ENCODE data around the gene UGT1A6. TPM values are rescaled to one million over a fixed set of nuclear protein-coding genes. Genes with fewer than 3 reads are reported as not detected.

UGT1A6 gene
- polyA plus RNA-seq, 3 donors from 2014 or later = not detected

GRCh38 chr2:233772153-233772552, 79.5 kb downstream of the UGT1A6 start:
- Mint-ChIP-seq H3K9me3 (peaks cover 0 to 8% (median 0%) of the 10 kb centered on the region in 6 donors), H3K27ac (no peak overlapping the region), H3K4me3 (no peak overlapping the region), H3K27me3 (ENCODE audit: low read depth in 3 of 3) (peaks cover 0 to 12% (median 8%) of the 10 kb centered on the region in 3 donors), H3K36me3 (peaks cover 0 to 4% (median 0%) of the 10 kb centered on the region in 3 donors), H3K4me1 (no peaks in the 10 kb centered on the region)
- DNase-seq = no peak

- H3K4me1 Mint-ChIP-seq = no peaks in the 10 kb centered on the region
- no peak overlapping the region for H3K27ac Mint-ChIP-seq
- no peak overlapping the region for H3K4me3 Mint-ChIP-seq
- DNase-seq = no peak
- peaks cover 0 to 12% (median 8%) of the 10 kb centered on the region in 3 donors for H3K27me3 Mint-ChIP-seq (ENCODE audit: low read depth in 3 of 3)
- peaks cover 0 to 8% (median 0%) of the 10 kb centered on the region in 6 donors for H3K9me3 Mint-ChIP-seq
- peaks cover 0 to 4% (median 0%) of the 10 kb centered on the region in 3 donors for H3K36me3 Mint-ChIP-seq
Measured at GRCh38 chr2:233772583-233772982, 79.9 kb downstream of the UGT1A6 start.

GRCh38 chr2:233773854-233774253, 81.2 kb downstream of the UGT1A6 start:
- Mint-ChIP-seq H3K4me3 (no peak overlapping the region), H3K4me1 (no peaks in the 10 kb centered on the region), H3K27me3 (ENCODE audit: low read depth in 3 of 3) (peaks cover 3 to 20% (median 8%) of the 10 kb centered on the region in 3 donors), H3K9me3 (peaks cover 0 to 8% (median 0%) of the 10 kb centered on the region in 6 donors), H3K36me3 (peaks cover 0 to 4% (median 0%) of the 10 kb centered on the region in 3 donors), H3K27ac (no peak overlapping the region)
- DNase-seq = no peak

GRCh38 chr2:233775414-233775813, 82.7 kb downstream of the UGT1A6 start:
- H3K27me3 Mint-ChIP-seq (ENCODE audit: low read depth in 3 of 3) = peaks cover 3 to 18% (median 9%) of the 10 kb centered on the region in 3 donors
- no peak overlapping the region for H3K4me3 Mint-ChIP-seq
- H3K4me1 Mint-ChIP-seq = no peaks in the 10 kb centered on the region
- H3K9me3 Mint-ChIP-seq = peaks cover 0 to 8% (median 0%) of the 10 kb centered on the region in 6 donors
- DNase-seq = no peak
- no peak overlapping the region for H3K27ac Mint-ChIP-seq
- H3K36me3 Mint-ChIP-seq = peaks cover 0 to 4% (median 0%) of the 10 kb centered on the region in 3 donors

GRCh38 chr2:233778030-233778429, 85.3 kb downstream of the UGT1A6 start, which contains the start of gene MROH2A:
Gene MROH2A (plus strand): TSS chr2:233778330. CDS start chr2:233779359, 1,029 bp downstream.
- Mint-ChIP-seq H3K4me3 (no peak within 1 kb of the TSS), H3K36me3 (peaks cover 0 to 4% (median 0%) of the 10 kb centered on the region in 3 donors), H3K27me3 (ENCODE audit: low read depth in 3 of 3) (peaks cover 3 to 12% (median 5%) of the 10 kb centered on the region in 3 donors), H3K27ac (no peak within 1 kb of the TSS), H3K9me3 (peaks cover 0 to 8% (median 0%) of the 10 kb centered on the region in 6 donors), H3K4me1 (no peaks in the 10 kb centered on the region)
- DNase-seq = no peak

GRCh38 chr2:233779722-233780121, 87.0 kb downstream of the UGT1A6 start:
- peaks cover 0 to 4% (median 0%) of the 10 kb centered on the region in 3 donors for H3K36me3 Mint-ChIP-seq
- H3K4me1 Mint-ChIP-seq = no peaks in the 10 kb centered on the region

GRCh38 chr2:233780771-233781170, 88.1 kb downstream of the UGT1A6 start:
- Mint-ChIP-seq H3K36me3 (peaks cover 0 to 2% (median 0%) of the 10 kb centered on the region in 3 donors), H3K27me3 (ENCODE audit: low read depth in 3 of 3) (peaks cover 1 to 16% (median 3%) of the 10 kb centered on the region in 3 donors), H3K9me3 (peaks cover 0 to 3% (median 0%) of the 10 kb centered on the region in 6 donors), H3K4me3 (no peak overlapping the region), H3K27ac (no peak overlapping the region), H3K4me1 (no peaks in the 10 kb centered on the region)
- DNase-seq = no peak

More at GRCh38 chr2:233779722-233780121, 87.0 kb downstream of the UGT1A6 start:
- Mint-ChIP-seq H3K9me3 (peaks cover 0 to 8% (median 0%) of the 10 kb centered on the region in 6 donors), H3K27me3 (ENCODE audit: low read depth in 3 of 3) (peaks cover 3 to 18% (median 3%) of the 10 kb centered on the region in 3 donors), H3K4me3 (no peak overlapping the region), H3K27ac (no peak overlapping the region)
- no peak for DNase-seq

- no peak overlapping the region for H3K27ac Mint-ChIP-seq
- DNase-seq = no peak
Measured at GRCh38 chr2:233789554-233789953, 96.9 kb downstream of the UGT1A6 start.

GRCh38 chr2:233791151-233791882, 98.6 kb downstream of the UGT1A6 start:
- Mint-ChIP-seq H3K36me3 (no peaks in the 10 kb centered on the region), H3K4me3 (no peak overlapping the region), H3K4me1 (no peaks in the 10 kb centered on the region), H3K9me3 (no peaks in the 10 kb centered on the region), H3K27ac (no peak overlapping the region), H3K27me3 (ENCODE audit: low read depth in 3 of 3) (peaks cover 0 to 3% (median 2%) of the 10 kb centered on the region in 3 donors)
- DNase-seq = no peak

More at GRCh38 chr2:233789554-233789953, 96.9 kb downstream of the UGT1A6 start:
- no peaks in the 10 kb centered on the region for H3K9me3 Mint-ChIP-seq
- H3K27me3 Mint-ChIP-seq (ENCODE audit: low read depth in 3 of 3) = peaks cover 0 to 7% (median 2%) of the 10 kb centered on the region in 3 donors
- H3K36me3 Mint-ChIP-seq = no peaks in the 10 kb centered on the region
- H3K4me3 Mint-ChIP-seq = no peak overlapping the region
- no peaks in the 10 kb centered on the region for H3K4me1 Mint-ChIP-seq

- H3K36me3 Mint-ChIP-seq = no peaks in the 10 kb centered on the region
- DNase-seq = no peak
- H3K9me3 Mint-ChIP-seq = no peaks in the 10 kb centered on the region
- H3K27ac Mint-ChIP-seq = no peak overlapping the region
- H3K4me3 Mint-ChIP-seq = no peak overlapping the region
- peaks cover 0 to 2% (median 2%) of the 10 kb centered on the region in 3 donors for H3K27me3 Mint-ChIP-seq (ENCODE audit: low read depth in 3 of 3)
- H3K4me1 Mint-ChIP-seq = no peaks in the 10 kb centered on the region
Measured at GRCh38 chr2:233791883-233792329, 99.2 kb downstream of the UGT1A6 start.

- H3K4me3 Mint-ChIP-seq = no peak overlapping the region
- no peaks in the 10 kb centered on the region for H3K36me3 Mint-ChIP-seq
- peaks cover 0 to 2% (median 2%) of the 10 kb centered on the region in 3 donors for H3K27me3 Mint-ChIP-seq (ENCODE audit: low read depth in 3 of 3)
- DNase-seq = no peak
- no peaks in the 10 kb centered on the region for H3K9me3 Mint-ChIP-seq
- no peak overlapping the region for H3K27ac Mint-ChIP-seq
- no peaks in the 10 kb centered on the region for H3K4me1 Mint-ChIP-seq
Measured at GRCh38 chr2:233792720-233793119, 100.0 kb downstream of the UGT1A6 start.

- peaks cover 0 to 2% (median 2%) of the 10 kb centered on the region in 3 donors for H3K27me3 Mint-ChIP-seq (ENCODE audit: low read depth in 3 of 3)
- no peaks in the 10 kb centered on the region for H3K9me3 Mint-ChIP-seq
- no peak for DNase-seq
- no peaks in the 10 kb centered on the region for H3K4me1 Mint-ChIP-seq
- no peak overlapping the region for H3K27ac Mint-ChIP-seq
- no peaks in the 10 kb centered on the region for H3K36me3 Mint-ChIP-seq
- H3K4me3 Mint-ChIP-seq = no peak overlapping the region
Measured at GRCh38 chr2:233793465-233794127, 100.9 kb downstream of the UGT1A6 start.

- Mint-ChIP-seq H3K36me3 (no peaks in the 10 kb centered on the region), H3K9me3 (no peaks in the 10 kb centered on the region), H3K4me1 (no peaks in the 10 kb centered on the region), H3K27ac (no peak overlapping the region), H3K4me3 (no peak overlapping the region), H3K27me3 (ENCODE audit: low read depth in 3 of 3) (peaks cover 0 to 3% (median 2%) of the 10 kb centered on the region in 3 donors)
- DNase-seq = no peak
Measured at GRCh38 chr2:233794128-233794658, 101.5 kb downstream of the UGT1A6 start.
